SK-N-SH treated with all-trans-retinoic acid at 6 μM for 48 hours (cell line): ENCODE data around the gene MEGF9.

ENCODE experiments used
- ARNTL ChIP-seq: fragments of 450-650 bp; formaldehyde crosslinking; IDR thresholded peaks from 2 replicates; pipeline ENCODE4 v1.5.0; 2020; ENCODE audit warnings: low read depth, mild to moderate bottlenecking, moderate library complexity, borderline replicate concordance
- BACH2 ChIP-seq: fragments of 250-450 bp; sonication (Bioruptor Pico); IDR thresholded peaks from 2 replicates; pipeline ENCODE4 v1.9.0; 2021; ENCODE audit warnings: mild to moderate bottlenecking, borderline replicate concordance
- ESRRG ChIP-seq: fragments of 250-450 bp; sonication (Bioruptor Pico); IDR thresholded peaks from 2 replicates; pipeline ENCODE4 v1.6.1; 2021; ENCODE audit warnings: mild to moderate bottlenecking
- GLIS3 ChIP-seq: fragments of 250-450 bp; sonication (Bioruptor Pico); IDR thresholded peaks from 2 replicates; pipeline ENCODE4 v1.5.0; 2020; ENCODE audit warnings: mild to moderate bottlenecking, moderate library complexity
- ISL1 ChIP-seq: fragments of 250-450 bp; sonication (Bioruptor Pico); IDR thresholded peaks from 2 replicates; pipeline ENCODE4 v2.1.2; 2022; ENCODE audit warnings: mild to moderate bottlenecking, moderate library complexity
- RARB ChIP-seq: fragments of 250-450 bp; sonication (Bioruptor Pico); IDR thresholded peaks from 2 replicates; pipeline ENCODE4 v1.8.0; 2021; ENCODE audit warnings: mild to moderate bottlenecking, moderate library complexity
- TCF4 ChIP-seq: fragments of 250-450 bp; sonication (Bioruptor Pico); IDR thresholded peaks from 2 replicates; pipeline ENCODE4 v1.8.0; 2021; ENCODE audit warnings: mild to moderate bottlenecking, moderate library complexity, borderline replicate concordance
- ZC3H10 ChIP-seq: fragments of 250-450 bp; sonication (Bioruptor Pico); IDR thresholded peaks from 2 replicates; pipeline ENCODE4 v1.5.1; 2021; ENCODE audit warnings: mild to moderate bottlenecking, moderate library complexity
- ZFP3 ChIP-seq: fragments of 250-450 bp; sonication (Bioruptor Pico); IDR thresholded peaks from 2 replicates; pipeline ENCODE4 v1.5.0; 2020; ENCODE audit warnings: mild to moderate bottlenecking, moderate library complexity
- ZFP30 ChIP-seq: fragments of 450-650 bp; formaldehyde crosslinking; IDR thresholded peaks from 2 replicates; pipeline ENCODE4 v1.5.0; 2022; ENCODE audit warnings: mild to moderate bottlenecking, moderate library complexity
- ZNF565 ChIP-seq: fragments of 450-650 bp; formaldehyde crosslinking; conservative IDR thresholded peaks from 2 replicates; pipeline ENCODE4 v1.5.0; 2020; ENCODE audit warnings: low read depth, mild to moderate bottlenecking, moderate library complexity
- TF ChIP-seq, protein P1 (sequence below): fragments of 250-450 bp; sonication (Bioruptor Pico); IDR thresholded peaks from 2 replicates; pipeline ENCODE4 v1.8.0; 2020; ENCODE audit warnings: mild to moderate bottlenecking, moderate library complexity, borderline replicate concordance
- TF ChIP-seq, protein P2 (sequence below): fragments of 250-450 bp; sonication (Bioruptor Pico); IDR thresholded peaks from 2 replicates; pipeline ENCODE4 v1.5.1; 2021; ENCODE audit warnings: mild to moderate bottlenecking, moderate library complexity
- TF ChIP-seq, protein P3 (sequence below): fragments of 250-450 bp; sonication (Bioruptor Pico); IDR thresholded peaks from 2 replicates; pipeline ENCODE4 v1.8.0; 2021; ENCODE audit warnings: low read depth, mild to moderate bottlenecking, moderate library complexity, borderline replicate concordance

DNA sequence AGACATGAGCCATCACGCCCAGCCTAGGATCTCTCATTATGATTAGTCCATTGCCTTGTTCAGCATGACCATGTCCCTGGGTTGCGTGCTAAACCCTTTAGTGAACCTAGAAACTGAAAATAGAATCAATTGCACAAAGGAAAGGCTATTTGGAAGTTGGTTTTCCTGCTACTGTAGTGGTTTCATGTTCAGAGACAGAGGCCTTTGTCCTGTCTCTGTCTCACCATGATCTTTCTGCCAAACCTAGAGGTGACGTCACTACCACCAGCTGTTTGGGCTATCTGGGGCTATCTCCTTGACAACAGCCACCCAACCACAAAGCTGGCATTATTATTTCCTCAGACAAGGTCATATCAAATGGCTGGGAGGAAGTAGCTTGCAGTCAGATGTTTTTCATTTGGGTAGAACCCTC lies 130.3 kb downstream of the MEGF9 start:
- TF ChIP-seq, protein P1, sequence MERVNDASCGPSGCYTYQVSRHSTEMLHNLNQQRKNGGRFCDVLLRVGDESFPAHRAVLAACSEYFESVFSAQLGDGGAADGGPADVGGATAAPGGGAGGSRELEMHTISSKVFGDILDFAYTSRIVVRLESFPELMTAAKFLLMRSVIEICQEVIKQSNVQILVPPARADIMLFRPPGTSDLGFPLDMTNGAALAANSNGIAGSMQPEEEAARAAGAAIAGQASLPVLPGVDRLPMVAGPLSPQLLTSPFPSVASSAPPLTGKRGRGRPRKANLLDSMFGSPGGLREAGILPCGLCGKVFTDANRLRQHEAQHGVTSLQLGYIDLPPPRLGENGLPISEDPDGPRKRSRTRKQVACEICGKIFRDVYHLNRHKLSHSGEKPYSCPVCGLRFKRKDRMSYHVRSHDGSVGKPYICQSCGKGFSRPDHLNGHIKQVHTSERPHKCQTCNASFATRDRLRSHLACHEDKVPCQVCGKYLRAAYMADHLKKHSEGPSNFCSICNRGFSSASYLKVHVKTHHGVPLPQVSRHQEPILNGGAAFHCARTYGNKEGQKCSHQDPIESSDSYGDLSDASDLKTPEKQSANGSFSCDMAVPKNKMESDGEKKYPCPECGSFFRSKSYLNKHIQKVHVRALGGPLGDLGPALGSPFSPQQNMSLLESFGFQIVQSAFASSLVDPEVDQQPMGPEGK (CRISPR knock-in tag): no peak
- no peak for TF ChIP-seq GLIS3 (CRISPR knock-in tag)
- TF ChIP-seq ZC3H10 (CRISPR knock-in tag): no peak
- no peak for TF ChIP-seq ESRRG (CRISPR knock-in tag)
- TF ChIP-seq, protein P2, sequence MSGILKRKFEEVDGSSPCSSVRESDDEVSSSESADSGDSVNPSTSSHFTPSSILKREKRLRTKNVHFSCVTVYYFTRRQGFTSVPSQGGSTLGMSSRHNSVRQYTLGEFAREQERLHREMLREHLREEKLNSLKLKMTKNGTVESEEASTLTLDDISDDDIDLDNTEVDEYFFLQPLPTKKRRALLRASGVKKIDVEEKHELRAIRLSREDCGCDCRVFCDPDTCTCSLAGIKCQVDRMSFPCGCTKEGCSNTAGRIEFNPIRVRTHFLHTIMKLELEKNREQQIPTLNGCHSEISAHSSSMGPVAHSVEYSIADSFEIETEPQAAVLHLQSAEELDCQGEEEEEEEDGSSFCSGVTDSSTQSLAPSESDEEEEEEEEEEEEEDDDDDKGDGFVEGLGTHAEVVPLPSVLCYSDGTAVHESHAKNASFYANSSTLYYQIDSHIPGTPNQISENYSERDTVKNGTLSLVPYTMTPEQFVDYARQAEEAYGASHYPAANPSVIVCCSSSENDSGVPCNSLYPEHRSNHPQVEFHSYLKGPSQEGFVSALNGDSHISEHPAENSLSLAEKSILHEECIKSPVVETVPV (CRISPR knock-in tag): no peak
- TF ChIP-seq RARB: no peak
- no peak for TF ChIP-seq ZNF565 (CRISPR knock-in tag)
- no peak for TF ChIP-seq ZFP30
- TF ChIP-seq ARNTL (CRISPR knock-in tag): no peak
- TF ChIP-seq, protein P3, sequence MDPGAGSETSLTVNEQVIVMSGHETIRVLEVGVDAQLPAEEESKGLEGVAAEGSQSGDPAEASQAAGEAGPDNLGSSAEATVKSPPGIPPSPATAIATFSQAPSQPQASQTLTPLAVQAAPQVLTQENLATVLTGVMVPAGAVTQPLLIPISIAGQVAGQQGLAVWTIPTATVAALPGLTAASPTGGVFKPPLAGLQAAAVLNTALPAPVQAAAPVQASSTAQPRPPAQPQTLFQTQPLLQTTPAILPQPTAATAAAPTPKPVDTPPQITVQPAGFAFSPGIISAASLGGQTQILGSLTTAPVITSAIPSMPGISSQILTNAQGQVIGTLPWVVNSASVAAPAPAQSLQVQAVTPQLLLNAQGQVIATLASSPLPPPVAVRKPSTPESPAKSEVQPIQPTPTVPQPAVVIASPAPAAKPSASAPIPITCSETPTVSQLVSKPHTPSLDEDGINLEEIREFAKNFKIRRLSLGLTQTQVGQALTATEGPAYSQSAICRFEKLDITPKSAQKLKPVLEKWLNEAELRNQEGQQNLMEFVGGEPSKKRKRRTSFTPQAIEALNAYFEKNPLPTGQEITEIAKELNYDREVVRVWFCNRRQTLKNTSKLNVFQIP: no peak
- no peak for TF ChIP-seq TCF4 (CRISPR knock-in tag)
- TF ChIP-seq ISL1: no peak
- no peak for TF ChIP-seq BACH2
- TF ChIP-seq ZFP3 (CRISPR knock-in tag): no peak
